Measurements from ENCODE around the gene KRTAP24-1. TPM values are rescaled to one million over a fixed set of nuclear protein-coding genes. Genes with fewer than 3 reads are reported as not detected.
A peak's percentile ranks its signal among the peaks of the same experiment; 100 is the strongest.

Gene KRTAP24-1
- total RNA-seq, 1 donor from 2014 or later, result not detected

DNA sequence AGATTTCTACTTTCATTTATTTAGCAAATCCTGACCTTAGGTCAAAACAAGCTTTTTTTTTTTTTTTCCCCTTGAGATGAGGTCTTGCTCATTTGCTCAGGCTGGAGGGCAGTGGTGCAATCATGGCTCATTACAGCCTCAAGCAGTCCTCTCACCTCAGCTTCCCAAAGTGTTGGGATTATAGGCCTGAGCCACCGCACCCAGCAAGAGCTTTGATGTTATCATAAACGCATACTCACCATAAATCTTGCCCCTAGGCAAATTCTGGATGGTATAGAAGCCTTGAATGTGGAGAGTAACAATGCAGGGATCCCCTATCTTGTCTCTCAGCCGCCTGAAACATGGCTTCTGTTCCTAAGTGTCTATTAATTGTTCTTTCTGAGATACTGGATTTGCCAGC lies 42.1 kb downstream of the KRTAP24-1 start:
- Histone ChIP-seq H3K36me3 (no peaks in the 10 kb centered on the region), H3K4me3 (no peak overlapping the region), H3K9me3 (no peaks in the 10 kb centered on the region), H3K27ac (no peak overlapping the region), H3K27me3 (no peaks in the 10 kb centered on the region), H3K4me1 (no peaks in the 10 kb centered on the region)
- intact Hi-C loops (cut with DNase I), result no loop called here
- no peak for DNase-seq (ENCODE audit: extremely low spot score in 2 of 2)
- no peak for TF ChIP-seq POLR2A (IDR thresholded peaks at IDR 0.05)
- no peak for TF ChIP-seq POLR2AphosphoS5 (IDR thresholded peaks at IDR 0.05; ENCODE audit: insufficient read depth in 1 of 2, low read depth in 1 of 2)
- TF ChIP-seq, protein P1, sequence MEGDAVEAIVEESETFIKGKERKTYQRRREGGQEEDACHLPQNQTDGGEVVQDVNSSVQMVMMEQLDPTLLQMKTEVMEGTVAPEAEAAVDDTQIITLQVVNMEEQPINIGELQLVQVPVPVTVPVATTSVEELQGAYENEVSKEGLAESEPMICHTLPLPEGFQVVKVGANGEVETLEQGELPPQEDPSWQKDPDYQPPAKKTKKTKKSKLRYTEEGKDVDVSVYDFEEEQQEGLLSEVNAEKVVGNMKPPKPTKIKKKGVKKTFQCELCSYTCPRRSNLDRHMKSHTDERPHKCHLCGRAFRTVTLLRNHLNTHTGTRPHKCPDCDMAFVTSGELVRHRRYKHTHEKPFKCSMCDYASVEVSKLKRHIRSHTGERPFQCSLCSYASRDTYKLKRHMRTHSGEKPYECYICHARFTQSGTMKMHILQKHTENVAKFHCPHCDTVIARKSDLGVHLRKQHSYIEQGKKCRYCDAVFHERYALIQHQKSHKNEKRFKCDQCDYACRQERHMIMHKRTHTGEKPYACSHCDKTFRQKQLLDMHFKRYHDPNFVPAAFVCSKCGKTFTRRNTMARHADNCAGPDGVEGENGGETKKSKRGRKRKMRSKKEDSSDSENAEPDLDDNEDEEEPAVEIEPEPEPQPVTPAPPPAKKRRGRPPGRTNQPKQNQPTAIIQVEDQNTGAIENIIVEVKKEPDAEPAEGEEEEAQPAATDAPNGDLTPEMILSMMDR (IDR thresholded peaks at IDR 0.05), result no peak

DNA sequence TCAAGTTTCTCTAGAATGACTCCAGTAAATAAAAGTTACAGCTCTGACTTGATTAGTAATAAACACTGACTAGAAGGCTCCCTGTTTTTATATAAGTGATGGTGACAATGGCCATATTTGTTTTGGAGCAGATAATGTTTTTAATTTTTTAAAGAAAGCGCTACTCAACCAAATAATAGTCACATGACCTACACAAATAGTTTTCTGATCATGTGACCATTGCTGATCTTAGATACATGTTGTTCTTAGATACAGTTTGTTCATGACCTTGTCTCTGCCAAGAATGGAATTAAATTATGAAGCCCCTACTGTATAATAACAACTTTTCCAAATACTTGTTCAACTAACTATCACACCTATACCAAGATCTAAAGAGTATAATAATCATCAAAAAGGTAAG lies 44.6 kb downstream of the KRTAP24-1 start:
- Histone ChIP-seq H3K27me3 (no peaks in the 10 kb centered on the region), H3K36me3 (no peaks in the 10 kb centered on the region), H3K27ac (no peak overlapping the region), H3K4me1 (peaks cover 13% of the 10 kb centered on the region), H3K4me3 (no peak overlapping the region), H3K9me3 (no peaks in the 10 kb centered on the region)
- no peak for DNase-seq (ENCODE audit: extremely low spot score in 2 of 2)
- intact Hi-C loops (cut with DNase I), result no loop called here
- TF ChIP-seq, protein P1 (IDR thresholded peaks at IDR 0.05), result no peak
- TF ChIP-seq POLR2A (IDR thresholded peaks at IDR 0.05), result no peak
- no peak for TF ChIP-seq POLR2AphosphoS5 (IDR thresholded peaks at IDR 0.05; ENCODE audit: insufficient read depth in 1 of 2, low read depth in 1 of 2)

DNA sequence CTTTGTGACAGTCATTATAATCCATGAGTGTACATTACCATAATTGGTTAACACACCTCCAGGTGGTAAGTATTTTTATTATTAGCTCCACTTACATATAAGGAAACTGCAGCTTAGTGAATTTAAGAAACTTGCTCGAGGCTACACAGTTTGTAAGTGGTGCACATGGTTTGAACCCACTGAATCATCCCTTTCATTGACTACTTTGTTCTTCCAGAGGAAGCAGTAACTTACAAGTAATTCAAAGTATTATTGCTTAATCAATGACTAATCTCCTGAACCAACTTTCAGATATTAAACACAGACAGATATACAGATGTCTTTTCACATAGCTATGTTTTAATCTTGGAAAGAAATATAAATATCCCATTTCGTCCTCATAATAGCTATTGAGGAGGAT lies 48.1 kb downstream of the KRTAP24-1 start:
- Histone ChIP-seq H3K27me3 (no peaks in the 10 kb centered on the region), H3K4me1 (peaks cover 13% of the 10 kb centered on the region), H3K27ac (no peak overlapping the region), H3K4me3 (no peak overlapping the region), H3K9me3 (no peaks in the 10 kb centered on the region), H3K36me3 (no peaks in the 10 kb centered on the region)
- intact Hi-C loops (cut with DNase I), result no loop called here
- TF ChIP-seq, protein P1 (IDR thresholded peaks at IDR 0.05), result no peak
- TF ChIP-seq POLR2AphosphoS5 (IDR thresholded peaks at IDR 0.05; ENCODE audit: insufficient read depth in 1 of 2, low read depth in 1 of 2), result no peak
- no peak for TF ChIP-seq POLR2A (IDR thresholded peaks at IDR 0.05)
- no peak for DNase-seq (ENCODE audit: extremely low spot score in 2 of 2)

DNA sequence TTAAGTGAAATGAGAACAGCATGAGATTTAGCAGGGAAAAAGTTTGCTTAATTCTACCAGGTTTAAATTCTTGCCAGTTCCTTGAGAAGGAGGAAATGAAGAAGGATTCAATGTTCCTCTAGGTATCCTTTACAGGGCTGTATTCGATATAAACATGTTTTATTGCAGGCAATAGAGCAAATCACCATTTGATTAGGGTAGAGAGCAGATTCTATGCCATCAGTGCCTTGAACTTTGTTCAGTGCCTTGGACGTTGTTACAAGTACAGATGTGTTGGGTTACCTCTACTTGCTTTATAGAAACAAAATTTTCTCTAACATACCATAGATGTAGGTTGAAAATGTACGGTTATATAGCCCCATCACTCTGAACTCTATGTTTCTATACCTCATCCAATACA lies 48.7 kb downstream of the KRTAP24-1 start:
- Histone ChIP-seq H3K27ac (no peak overlapping the region), H3K4me3 (no peak overlapping the region), H3K27me3 (no peaks in the 10 kb centered on the region), H3K36me3 (no peaks in the 10 kb centered on the region), H3K4me1 (peaks cover 13% of the 10 kb centered on the region), H3K9me3 (no peaks in the 10 kb centered on the region)
- no peak for DNase-seq (ENCODE audit: extremely low spot score in 2 of 2)
- no peak for TF ChIP-seq POLR2A (IDR thresholded peaks at IDR 0.05)
- TF ChIP-seq POLR2AphosphoS5 (IDR thresholded peaks at IDR 0.05; ENCODE audit: insufficient read depth in 1 of 2, low read depth in 1 of 2), result no peak
- TF ChIP-seq, protein P1 (IDR thresholded peaks at IDR 0.05), result no peak
- intact Hi-C loops (cut with DNase I), result no loop called here

DNA sequence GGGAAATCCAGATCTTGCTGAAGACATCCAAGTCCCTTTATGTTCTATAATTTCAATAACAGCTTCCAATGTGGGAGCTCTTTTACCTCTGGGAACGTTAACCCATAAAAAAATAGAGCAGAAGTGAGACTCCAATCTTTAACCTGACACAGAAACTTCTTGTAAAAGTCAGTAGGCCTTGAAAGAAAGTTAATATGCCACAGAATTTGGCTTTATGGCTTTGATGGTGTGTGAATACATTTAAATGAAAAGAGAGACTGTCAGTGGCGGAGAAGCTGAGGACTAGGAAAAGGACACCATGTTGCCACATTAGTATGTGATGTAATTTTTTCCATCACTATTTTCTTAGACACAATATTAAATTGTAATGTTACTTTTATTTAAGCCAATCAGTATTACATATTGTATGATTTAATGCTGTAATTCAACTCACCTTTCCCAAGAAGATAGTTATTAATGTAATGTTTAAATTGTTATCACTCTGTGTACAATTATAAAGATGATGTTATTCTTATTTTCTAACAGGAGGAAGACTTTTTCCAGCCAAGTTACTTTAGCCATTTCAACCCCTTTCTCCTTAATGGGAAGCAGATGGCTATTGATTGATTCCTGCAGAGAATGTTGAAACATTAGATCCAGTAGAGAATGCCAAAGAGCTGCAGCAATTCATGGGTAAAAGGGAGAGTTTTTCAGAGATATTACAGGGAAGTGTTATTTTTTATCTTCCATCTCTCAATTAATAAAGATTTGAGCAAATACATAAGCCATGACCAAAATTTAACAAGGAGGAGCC lies 49.3 kb downstream of the KRTAP24-1 start:
- H3K4me1 ChIP-seq, result peaks cover 13% of the 10 kb centered on the region
- peak overlapping the region; percentile 28 for H3K27ac ChIP-seq
- intact Hi-C loops (cut with DNase I), result no loop called here
- no peaks in the 10 kb centered on the region for H3K36me3 ChIP-seq
- H3K9me3 ChIP-seq, result no peaks in the 10 kb centered on the region
- no peak for DNase-seq (ENCODE audit: extremely low spot score in 2 of 2)
- no peaks in the 10 kb centered on the region for H3K27me3 ChIP-seq
- no peak overlapping the region for H3K4me3 ChIP-seq
- TF ChIP-seq POLR2A (IDR thresholded peaks at IDR 0.05), result no peak
- no peak for TF ChIP-seq POLR2AphosphoS5 (IDR thresholded peaks at IDR 0.05; ENCODE audit: insufficient read depth in 1 of 2, low read depth in 1 of 2)
- TF ChIP-seq, protein P1 (IDR thresholded peaks at IDR 0.05), result no peak

Measured in vagina (tissue), 2 donors.